Fibroblast of lung (primary cell): ENCODE results near the gene PEX11G. TPM values are rescaled to one million over a fixed set of nuclear protein-coding genes. Genes with fewer than 3 reads are reported as not detected.

ENCODE experiments used
- DNase-seq, 2 donors: peaks; one replicate each; pipeline versions ENCODE4 v3.0.0 to v3.0.0-alpha.2; 2010; ENCODE audit warnings: low read depth in 2 of 2
- H2AFZ ChIP-seq: 2 replicates; pipeline ENCODE4 v1.5.1; 2012; ENCODE audit warnings: low read length, control low read depth, inconsistent platforms
- H3K27ac ChIP-seq: 2 replicates; pipeline ENCODE4 v1.5.1; 2011; ENCODE audit warnings: low read length, control low read depth; ENCODE audit not compliant: insufficient read depth
- H3K27me3 ChIP-seq: 2 replicates; pipeline ENCODE4 v1.5.1; 2011; ENCODE audit warnings: mild to moderate bottlenecking, low read length; ENCODE audit not compliant: control insufficient read depth, insufficient read depth
- H3K36me3 ChIP-seq: 2 replicates; pipeline ENCODE4 v1.5.1; 2011; ENCODE audit warnings: low read length; ENCODE audit not compliant: control insufficient read depth, insufficient read depth
- H3K4me1 ChIP-seq: 2 replicates; pipeline ENCODE4 v1.5.1; 2011; ENCODE audit warnings: low read length; ENCODE audit not compliant: control insufficient read depth, insufficient read depth; ENCODE audit errors: extremely low read depth
- H3K4me2 ChIP-seq: 2 replicates; pipeline ENCODE4 v1.5.1; 2011; ENCODE audit warnings: low read length, control low read depth; ENCODE audit not compliant: insufficient read depth; ENCODE audit errors: extremely low read depth
- H3K4me3 ChIP-seq, 4 experiments: fragments of 200-600 bp in 1 of 4; sonication (generic) in 1 of 4; replicated peaks in 1 of 4; 2 replicates each; pipeline ENCODE4 v1.5.1; 2011 to 2016; ENCODE audit warnings: low read length in 4 of 4, low read depth in 3 of 4, mild to moderate bottlenecking in 3 of 4, control low read depth in 2 of 4, inconsistent platforms in 1 of 4, mixed read lengths in 1 of 4; ENCODE audit not compliant: insufficient read depth in 1 of 4; ENCODE audit errors: control extremely low read depth in 1 of 4
- H3K79me2 ChIP-seq: 2 replicates; pipeline ENCODE4 v1.5.1; 2012; ENCODE audit warnings: mild to moderate bottlenecking, low read length, inconsistent platforms; ENCODE audit not compliant: control insufficient read depth, insufficient read depth
- H3K9ac ChIP-seq: 2 replicates; pipeline ENCODE4 v1.5.1; 2011; ENCODE audit warnings: mild to moderate bottlenecking, low read length, control low read depth; ENCODE audit not compliant: insufficient read depth
- H3K9me3 ChIP-seq: 2 replicates; pipeline ENCODE4 v1.5.1; 2012; ENCODE audit warnings: low read depth, low read length; ENCODE audit not compliant: control insufficient read depth, insufficient read depth
- H4K20me1 ChIP-seq: 2 replicates; pipeline ENCODE4 v1.5.1; 2011; ENCODE audit warnings: low read length; ENCODE audit not compliant: control insufficient read depth, insufficient read depth; ENCODE audit errors: extremely low read depth
- EZH2 ChIP-seq: IDR thresholded peaks from 2 replicates; pipeline ENCODE4 v1.5.1; 2012; ENCODE audit warnings: low read length, control low read depth, mild to moderate bottlenecking; ENCODE audit errors: missing control alignments
- polyA plus RNA-seq, 2 donors: library from polyadenylated mRNA; depleted of rRNA in 1 of 2; stranded (reverse) in 1 of 2; unstranded in 1 of 2; fragments of >200 nt; gene quantifications; 2 replicates each; pipeline ENCODE4 v1.2.1, GENCODE V29; 2011 to 2012; ENCODE audit warnings: missing spikeins in 1 of 2
- total RNA-seq: library from RNA; depleted of rRNA; stranded (reverse); fragments of >200 nt; gene quantifications from 2 replicates; pipeline ENCODE4 v1.2.1, GENCODE V29; 2014
- TF ChIP-seq, protein P1 (sequence below), 2 donors: IDR thresholded peaks in 1 of 2; conservative IDR thresholded peaks in 1 of 2; 1 replicate in 1 of 2; 2 replicates in 1 of 2; pipeline ENCODE4 v1.5.1; 2011 to 2012; ENCODE audit warnings: low read length in 2 of 2, control low read depth in 1 of 2, inconsistent platforms in 1 of 2, low read depth in 1 of 2, mild to moderate bottlenecking in 1 of 2

PEX11G gene
- total and polyA plus RNA-seq, 2 donors (not counting 1 experiment from before 2014, with no cell fraction given) = 1.2 to 3.8 TPM

DNA sequence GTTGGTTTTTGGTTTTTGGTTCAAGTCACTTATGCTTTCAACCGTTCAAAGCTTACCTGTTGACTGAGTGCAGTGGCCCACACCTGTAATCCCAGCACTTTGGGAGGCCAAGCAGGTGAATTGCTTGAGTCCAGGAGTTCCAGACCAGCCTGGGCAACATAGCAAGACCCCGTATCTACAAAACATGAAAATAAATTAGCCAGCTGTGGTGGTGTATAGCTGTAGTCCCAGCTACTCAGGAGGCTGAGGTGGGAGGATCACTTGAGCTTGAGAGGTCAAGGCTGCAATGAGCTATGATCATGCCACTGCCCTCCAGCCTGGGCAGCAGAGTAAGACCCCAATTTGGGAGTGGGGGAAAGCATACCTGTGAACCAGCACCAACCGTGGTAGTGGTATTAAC lies 43.7 kb downstream of the PEX11G start:
- Histone ChIP-seq H4K20me1 (no peaks in the 10 kb centered on the region), H3K79me2 (no peaks in the 10 kb centered on the region), H3K9me3 (peaks cover under 1% of the 10 kb centered on the region), H3K36me3 (peaks cover 9% of the 10 kb centered on the region), H3K27me3 (no peaks in the 10 kb centered on the region), H3K4me2 (no peak overlapping the region), H3K4me1 (no peaks in the 10 kb centered on the region), H3K27ac (no peak overlapping the region), H3K9ac (no peak overlapping the region), H3K4me3 (no peak overlapping the region), H2AFZ (no peak overlapping the region)
- no peak for DNase-seq
- no peak for TF ChIP-seq EZH2
- TF ChIP-seq, protein P1, sequence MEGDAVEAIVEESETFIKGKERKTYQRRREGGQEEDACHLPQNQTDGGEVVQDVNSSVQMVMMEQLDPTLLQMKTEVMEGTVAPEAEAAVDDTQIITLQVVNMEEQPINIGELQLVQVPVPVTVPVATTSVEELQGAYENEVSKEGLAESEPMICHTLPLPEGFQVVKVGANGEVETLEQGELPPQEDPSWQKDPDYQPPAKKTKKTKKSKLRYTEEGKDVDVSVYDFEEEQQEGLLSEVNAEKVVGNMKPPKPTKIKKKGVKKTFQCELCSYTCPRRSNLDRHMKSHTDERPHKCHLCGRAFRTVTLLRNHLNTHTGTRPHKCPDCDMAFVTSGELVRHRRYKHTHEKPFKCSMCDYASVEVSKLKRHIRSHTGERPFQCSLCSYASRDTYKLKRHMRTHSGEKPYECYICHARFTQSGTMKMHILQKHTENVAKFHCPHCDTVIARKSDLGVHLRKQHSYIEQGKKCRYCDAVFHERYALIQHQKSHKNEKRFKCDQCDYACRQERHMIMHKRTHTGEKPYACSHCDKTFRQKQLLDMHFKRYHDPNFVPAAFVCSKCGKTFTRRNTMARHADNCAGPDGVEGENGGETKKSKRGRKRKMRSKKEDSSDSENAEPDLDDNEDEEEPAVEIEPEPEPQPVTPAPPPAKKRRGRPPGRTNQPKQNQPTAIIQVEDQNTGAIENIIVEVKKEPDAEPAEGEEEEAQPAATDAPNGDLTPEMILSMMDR (conservative IDR thresholded peaks at IDR 0.05 in 1 of 2, IDR thresholded peaks at IDR 0.05 in 1 of 2; ENCODE audit: low read depth in 1 of 2, low read length in 2 of 2) = no peak

GRCh38 chr19:7444042-7444441 lies 44.8 kb downstream of the PEX11G start:
- Histone ChIP-seq H2AFZ (no peak overlapping the region), H3K9ac (no peak overlapping the region), H4K20me1 (no peaks in the 10 kb centered on the region), H3K36me3 (peaks cover 9% of the 10 kb centered on the region), H3K4me1 (no peaks in the 10 kb centered on the region), H3K4me2 (no peak overlapping the region), H3K79me2 (no peaks in the 10 kb centered on the region), H3K27me3 (no peaks in the 10 kb centered on the region), H3K9me3 (no peaks in the 10 kb centered on the region), H3K4me3 (no peak overlapping the region), H3K27ac (no peak overlapping the region)
- TF ChIP-seq EZH2 = no peak
- TF ChIP-seq, protein P1 (conservative IDR thresholded peaks at IDR 0.05 in 1 of 2, IDR thresholded peaks at IDR 0.05 in 1 of 2; ENCODE audit: low read depth in 1 of 2, low read length in 2 of 2) = no peak
- DNase-seq = no peak

DNA sequence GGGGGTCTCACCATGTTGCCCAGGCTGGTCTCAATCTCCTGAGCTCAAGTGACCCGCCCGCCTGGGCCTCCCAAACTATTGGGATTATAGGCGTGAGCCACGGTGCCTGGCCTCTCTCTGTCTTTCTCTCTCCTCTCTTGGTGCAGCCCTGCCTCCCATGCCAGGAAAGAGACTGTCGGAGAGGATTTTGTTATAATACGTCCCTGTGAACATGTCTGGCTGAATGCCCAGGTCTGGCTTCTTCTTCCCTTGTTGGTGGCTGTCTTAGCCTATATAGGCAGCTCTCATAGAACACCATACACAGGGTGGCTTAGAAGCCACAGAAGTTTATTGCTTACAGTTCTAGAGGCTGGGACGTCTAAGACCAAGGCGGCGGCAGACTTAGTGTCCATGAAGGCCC lies 46.4 kb downstream of the PEX11G start:
- DNase-seq = no peak
- H3K36me3 ChIP-seq = peaks cover 5% of the 10 kb centered on the region
- H3K79me2 ChIP-seq = no peaks in the 10 kb centered on the region
- H3K9ac ChIP-seq = no peak overlapping the region
- no peak overlapping the region for H3K4me3 ChIP-seq
- no peak overlapping the region for H2AFZ ChIP-seq
- H3K27ac ChIP-seq = no peak overlapping the region
- TF ChIP-seq, protein P1 (conservative IDR thresholded peaks at IDR 0.05 in 1 of 2, IDR thresholded peaks at IDR 0.05 in 1 of 2; ENCODE audit: low read depth in 1 of 2, low read length in 2 of 2) = no peak
- TF ChIP-seq EZH2 = no peak
- no peak overlapping the region for H3K4me2 ChIP-seq
- no peaks in the 10 kb centered on the region for H3K4me1 ChIP-seq
- no peaks in the 10 kb centered on the region for H4K20me1 ChIP-seq
- H3K27me3 ChIP-seq = no peaks in the 10 kb centered on the region
- H3K9me3 ChIP-seq = no peaks in the 10 kb centered on the region
